Measurements from ENCODE around the gene GLDN. TPM values are rescaled to one million over a fixed set of nuclear protein-coding genes. Genes with fewer than 3 reads are reported as not detected.
"Not testable (repeated sequence)": the region's sequence is repeated elsewhere in the genome, so short reads cannot be mapped to it uniquely, and the experiment has no call there.

GLDN gene
- total RNA-seq, 3 donors from 2014 or later (not counting 1 experiment from before 2014, with no cell fraction given), result not detected

GRCh38 chr15:51438526-51438925, 97.1 kb downstream of the GLDN start:
- intact Hi-C loops (cut with micrococcal nuclease), result no loop called here
- WGBS (ENCODE audit: insufficient coverage), result 78% methylated on average over 1 of the region's 2 CpGs
- peaks cover 3 to 5% of the 10 kb centered on the region in 2 donors for H3K9me3 Mint-ChIP-seq
- H3K27ac ChIP-seq (ENCODE audit: low read length), result no peak overlapping the region
- H3K9me3 ChIP-seq (ENCODE audit: control insufficient read depth, insufficient read depth, low read length), result peaks cover 7% of the 10 kb centered on the region
- no peaks in the 10 kb centered on the region for H3K36me3 ChIP-seq (ENCODE audit: control insufficient read depth, insufficient read depth, low read length)
- ATAC-seq (no peak), DNase-seq (no peak)
- H3K4me1 ChIP-seq (ENCODE audit: control insufficient read depth, insufficient read depth, low read length), result no peaks in the 10 kb centered on the region
- TF ChIP-seq CTCF (IDR thresholded peaks at IDR 0.05), result no peak
- no peak overlapping the region for H3K4me3 Mint-ChIP-seq
- H3K27me3 Mint-ChIP-seq (ENCODE audit: low read depth in 2 of 2), result no peaks in the 10 kb centered on the region
- no peaks in the 10 kb centered on the region for H3K36me3 Mint-ChIP-seq
- no peak overlapping the region for H3K4me3 ChIP-seq (ENCODE audit: low read length)
- no peaks in the 10 kb centered on the region for H3K4me1 Mint-ChIP-seq
- no peaks in the 10 kb centered on the region for H3K27me3 ChIP-seq (ENCODE audit: control insufficient read depth, insufficient read depth, low read length)
- H3K27ac Mint-ChIP-seq, result no peak overlapping the region

GRCh38 chr15:51443282-51443914, 101.9 kb downstream of the GLDN start:
- Mint-ChIP-seq H3K27me3 (ENCODE audit: low read depth in 2 of 2) (no peaks in the 10 kb centered on the region), H3K9me3 (peaks cover 0 to 1% of the 10 kb centered on the region in 2 donors), H3K36me3 (no peaks in the 10 kb centered on the region), H3K4me1 (no peaks in the 10 kb centered on the region), H3K4me3 (no peak overlapping the region), H3K27ac (no peak overlapping the region)
- Histone ChIP-seq H3K4me1 (ENCODE audit: control insufficient read depth, insufficient read depth, low read length) (no peaks in the 10 kb centered on the region), H3K27me3 (ENCODE audit: control insufficient read depth, insufficient read depth, low read length) (no peaks in the 10 kb centered on the region), H3K27ac (ENCODE audit: low read length) (no peak overlapping the region), H3K4me3 (ENCODE audit: low read length) (no peak overlapping the region), H3K9me3 (ENCODE audit: control insufficient read depth, insufficient read depth, low read length) (peaks cover 7% of the 10 kb centered on the region), H3K36me3 (ENCODE audit: control insufficient read depth, insufficient read depth, low read length) (no peaks in the 10 kb centered on the region)
- no peak for TF ChIP-seq CTCF (IDR thresholded peaks at IDR 0.05)
- DNase-seq (no peak), ATAC-seq (no peak)
- WGBS (ENCODE audit: insufficient coverage), result 96% methylated on average over 4 of the region's 4 CpGs
- intact Hi-C loops (cut with micrococcal nuclease), result no loop called here

GRCh38 chr15:51444112-51444511, 102.7 kb downstream of the GLDN start:
- Histone ChIP-seq H3K9me3 (ENCODE audit: control insufficient read depth, insufficient read depth, low read length) (peaks cover 7% of the 10 kb centered on the region), H3K27me3 (ENCODE audit: control insufficient read depth, insufficient read depth, low read length) (no peaks in the 10 kb centered on the region), H3K27ac (ENCODE audit: low read length) (no peak overlapping the region), H3K4me1 (ENCODE audit: control insufficient read depth, insufficient read depth, low read length) (no peaks in the 10 kb centered on the region), H3K36me3 (ENCODE audit: control insufficient read depth, insufficient read depth, low read length) (no peaks in the 10 kb centered on the region), H3K4me3 (ENCODE audit: low read length) (no peak overlapping the region)
- no peaks in the 10 kb centered on the region for H3K36me3 Mint-ChIP-seq
- H3K9me3 Mint-ChIP-seq, result no peaks in the 10 kb centered on the region
- ATAC-seq (no peak), DNase-seq (no peak)
- H3K4me3 Mint-ChIP-seq, result no peak overlapping the region
- intact Hi-C loops (cut with micrococcal nuclease), result no loop called here
- H3K4me1 Mint-ChIP-seq, result no peaks in the 10 kb centered on the region
- no peak for TF ChIP-seq CTCF (IDR thresholded peaks at IDR 0.05)
- H3K27ac Mint-ChIP-seq, result no peak overlapping the region
- WGBS (ENCODE audit: insufficient coverage), result no CpG with 5 or more reads among the region's 1 CpG
- H3K27me3 Mint-ChIP-seq (ENCODE audit: low read depth in 2 of 2), result no peaks in the 10 kb centered on the region

GRCh38 chr15:51444807-51445206, 103.4 kb downstream of the GLDN start:
- WGBS (ENCODE audit: insufficient coverage), result no CpG with 5 or more reads among the region's 1 CpG
- Mint-ChIP-seq H3K36me3 (no peaks in the 10 kb centered on the region), H3K4me3 (no peak overlapping the region), H3K9me3 (no peaks in the 10 kb centered on the region), H3K27ac (no peak overlapping the region), H3K27me3 (ENCODE audit: low read depth in 2 of 2) (no peaks in the 10 kb centered on the region), H3K4me1 (no peaks in the 10 kb centered on the region)
- Histone ChIP-seq H3K27ac (ENCODE audit: low read length) (no peak overlapping the region), H3K4me3 (ENCODE audit: low read length) (no peak overlapping the region), H3K4me1 (ENCODE audit: control insufficient read depth, insufficient read depth, low read length) (no peaks in the 10 kb centered on the region), H3K36me3 (ENCODE audit: control insufficient read depth, insufficient read depth, low read length) (no peaks in the 10 kb centered on the region), H3K9me3 (ENCODE audit: control insufficient read depth, insufficient read depth, low read length) (peaks cover 7% of the 10 kb centered on the region), H3K27me3 (ENCODE audit: control insufficient read depth, insufficient read depth, low read length) (no peaks in the 10 kb centered on the region)
- intact Hi-C loops (cut with micrococcal nuclease), result no loop called here
- DNase-seq, result no peak
- no peak for TF ChIP-seq CTCF (IDR thresholded peaks at IDR 0.05)
- no peak for ATAC-seq

GRCh38 chr15:51446029-51446744, 104.7 kb downstream of the GLDN start:
- DNase-seq, result not testable (repeated sequence)

More at GRCh38 chr15:51446029-51446744, 104.7 kb downstream of the GLDN start:
- H3K4me1 ChIP-seq (ENCODE audit: control insufficient read depth, insufficient read depth, low read length); H3K9me3 Mint-ChIP-seq; H3K9me3 ChIP-seq (ENCODE audit: control insufficient read depth, insufficient read depth, low read length); H3K4me1 Mint-ChIP-seq; intact Hi-C loops (cut with micrococcal nuclease); H3K4me3 Mint-ChIP-seq; H3K27ac Mint-ChIP-seq; H3K27me3 ChIP-seq (ENCODE audit: control insufficient read depth, insufficient read depth, low read length); ATAC-seq; H3K36me3 Mint-ChIP-seq; H3K4me3 ChIP-seq (ENCODE audit: low read length); H3K36me3 ChIP-seq (ENCODE audit: control insufficient read depth, insufficient read depth, low read length); H3K27me3 Mint-ChIP-seq (ENCODE audit: low read depth in 2 of 2); H3K27ac ChIP-seq (ENCODE audit: low read length): not testable (repeated sequence)
- 65% methylated on average over 5 of the region's 5 CpGs for WGBS (ENCODE audit: insufficient coverage)
